Measurements from ENCODE around the gene CRADD.

- no peak for TF ChIP-seq POLR2AphosphoS5 (IDR thresholded peaks at IDR 0.05; ENCODE audit: insufficient read depth, low read depth, low read length)
- no peak for TF ChIP-seq CTCF (IDR thresholded peaks at IDR 0.05; ENCODE audit: extremely low read depth in 1 of 2, insufficient read depth in 1 of 2, low read depth in 1 of 2, low read length in 2 of 2)
Measured at GRCh38 chr12:93926237-93926636, 249.1 kb downstream of the CRADD start.
